Measurements from ENCODE around the gene ISX. TPM values are rescaled to one million over a fixed set of nuclear protein-coding genes. Genes with fewer than 3 reads are reported as not detected.

The ISX gene
- total and polyA plus RNA-seq, 10 of the 15 experiments (the other 5 are each of a cell fraction or from before 2014, with no cell fraction given): 0.05 to 0.66 (median 0.25) TPM

GRCh38 chr22:35134637-35135036 is 68.7 kb downstream of the ISX start:
- peak; percentile 12 for ATAC-seq
- in situ Hi-C loops (cut with MboI) (no loop called here), intact Hi-C loops (cut with micrococcal nuclease; ENCODE audit: unreplicated experiment) (no loop called here)
- Histone ChIP-seq H3K4me1 (ENCODE audit: control insufficient read depth, insufficient read depth, low read length) (peaks cover 62% of the 10 kb centered on the region), H3K9ac (ENCODE audit: control insufficient read depth, insufficient read depth, low read length) (peak overlapping the region; percentile 42; the same call in 1 of the 2 replicates), H3K4me3 (no peak overlapping the region), H3K27me3 (replicated peaks in 1 of 2; ENCODE audit: control insufficient read depth in 2 of 2, insufficient read depth in 2 of 2, low read length in 1 of 2) (no peaks in the 10 kb centered on the region), H3K36me3 (ENCODE audit: control insufficient read depth in 2 of 2, insufficient read depth in 2 of 2, low read length in 1 of 2) (no peaks in the 10 kb centered on the region), H3K27ac (ENCODE audit: control insufficient read depth, insufficient read depth) (peak overlapping the region; percentile 79), H4K20me1 (ENCODE audit: control insufficient read depth, insufficient read depth) (no peaks in the 10 kb centered on the region), H2AFZ (ENCODE audit: control insufficient read depth, low read depth, low read length) (peak overlapping the region; percentile 20; the same call in 1 of the 2 replicates), H3K4me2 (ENCODE audit: control insufficient read depth, insufficient read depth) (peak overlapping the region; percentile 72), H3K9me3 (replicated peaks; ENCODE audit: control insufficient read depth, insufficient read depth, low read length) (peaks cover 6% of the 10 kb centered on the region), H3K79me2 (ENCODE audit: control insufficient read depth, insufficient read depth, low read length) (no peaks in the 10 kb centered on the region)
- TSS peak; percentile 47 for BruUV-seq (replicated peaks)
- WGBS (ENCODE audit: insufficient coverage, insufficient replicate concordance, low lambda C conversion rate, missing lambda C conversion rate): 74% methylated on average over 8 of the region's 8 CpGs
- ChIA-PET RAD21 (ENCODE audit: unreplicated experiment) (interaction anchor here (1.0 kb wide), 2 partner anchors 14 to 81 kb away, joined by 3 to 4 read pairs; no protein-coding TSS in a partner anchor), SMC1A (ENCODE audit: uncharacterized antibody, unreplicated experiment) (interaction anchor here (0.6 to 0.8 kb wide), 2 partner anchors 14 to 88 kb away, joined by 3 read pairs; no protein-coding TSS in a partner anchor), CTCF (interaction anchor here (0.7 to 1.3 kb wide), 2 partner anchors 13 to 16 kb away, joined by 3 to 5 read pairs; no protein-coding TSS in a partner anchor), POLR2A (no interaction called here)
- TF ChIP-seq CREM (IDR thresholded peaks at IDR 0.05; ENCODE audit: low read depth): no peak
- no peak for TF ChIP-seq ZNF274 (IDR thresholded peaks at IDR 0.05; ENCODE audit: insufficient read depth, insufficient read length)
- no peak for TF ChIP-seq MEF2B (IDR thresholded peaks at IDR 0.05; ENCODE audit: partially characterized antibody, poor library complexity, severe bottlenecking)
- TF ChIP-seq ZBTB40 (IDR thresholded peaks at IDR 0.05; ENCODE audit: borderline replicate concordance): no peak
- no peak for TF ChIP-seq REST (IDR thresholded peaks at IDR 0.05; ENCODE audit: low read depth, low read length)
- TF ChIP-seq KAT2A (conservative IDR thresholded peaks at IDR 0.05; ENCODE audit: control insufficient read depth, low read depth, low read length): no peak
- TF ChIP-seq CEBPB (IDR thresholded peaks at IDR 0.05; ENCODE audit: borderline replicate concordance in 1 of 2, low read depth in 2 of 2, low read length in 2 of 2): no peak
- FAIRE-seq: no peak
- DNase-seq (ENCODE audit: low read depth, low spot score): no peak

Measured in GM12878 (cell line).